ENCODE data around the gene TMPRSS6. TPM values are rescaled to one million over a fixed set of nuclear protein-coding genes. Genes with fewer than 3 reads are reported as not detected.

Gene TMPRSS6
- total and polyA plus RNA-seq, 2 of the 8 experiments (the other 6 are each of a cell fraction or from before 2014, with no cell fraction given): 0.02 TPM; not detected in 1

GRCh38 chr22:37048133-37048532, 61.4 kb downstream of the TMPRSS6 start:
- Histone ChIP-seq H3K23me2 (ENCODE audit: low read depth, low read length) (peaks cover 5% of the 10 kb centered on the region; the same call in 1 of the 2 replicates), H4K20me1 (replicated peaks in 1 of 2; ENCODE audit: control insufficient read depth in 1 of 2, insufficient read depth in 2 of 2, low read length in 2 of 2) (peaks cover 0 to 6% of the 10 kb centered on the region in 2 experiments), H4K5ac (ENCODE audit: insufficient read length, low read depth, low read length) (no peak overlapping the region), H3K27me3 (replicated peaks in 1 of 4; ENCODE audit: control insufficient read depth in 3 of 4, extremely low read depth in 1 of 4, insufficient read depth in 3 of 4, low read length in 3 of 4) (peaks cover 0 to 4% (median 0%) of the 10 kb centered on the region in 4 experiments; a peak in 5 of 7 replicates), H3K9ac (replicated peaks in 1 of 4; ENCODE audit: extremely low read depth in 1 of 4, low read depth in 3 of 4, low read length in 3 of 4) (no peak overlapping the region), H2BK12ac (ENCODE audit: low read depth, low read length) (no peak overlapping the region), H3K14ac (ENCODE audit: insufficient read length) (no peak overlapping the region), H3K4me3 (ENCODE audit: extremely low read depth in 1 of 4, insufficient read depth in 2 of 4, low read depth in 3 of 4, low read length in 4 of 4) (no peak overlapping the region), H3K36me3 (ENCODE audit: control insufficient read depth in 2 of 4, insufficient read depth in 4 of 4, low read length in 3 of 4) (no peaks in the 10 kb centered on the region), H3K18ac (ENCODE audit: extremely low read depth, low read length) (no peak overlapping the region), H3K9me3 (ENCODE audit: insufficient read depth in 2 of 2, low read depth in 1 of 2, low read length in 1 of 2) (no peaks in the 10 kb centered on the region), H2BK5ac (ENCODE audit: low read depth, low read length) (no peak overlapping the region), H3K23ac (ENCODE audit: insufficient read length) (no peak overlapping the region), H3K4ac (replicated peaks; ENCODE audit: insufficient read length, low read depth, low read length) (no peak overlapping the region), H2AFZ (ENCODE audit: low read length) (no peak overlapping the region), H3K27ac (ENCODE audit: low read depth, low read length) (no peak overlapping the region), H4K91ac (replicated peaks; ENCODE audit: insufficient read length, low read length) (no peak overlapping the region), H2AK5ac (ENCODE audit: low read depth, low read length) (no peak overlapping the region), H3K4me1 (replicated peaks in 1 of 4; ENCODE audit: control insufficient read depth in 3 of 4, insufficient read depth in 4 of 4, low read length in 3 of 4) (peaks cover 0 to 10% (median 7%) of the 10 kb centered on the region in 4 experiments; a peak in 5 of 7 replicates), H3K79me1 (ENCODE audit: low read depth, low read length) (no peaks in the 10 kb centered on the region), H3K79me2 (ENCODE audit: control insufficient read depth in 1 of 2, insufficient read depth in 2 of 2, low read length in 2 of 2) (no peaks in the 10 kb centered on the region), H2BK20ac (ENCODE audit: low read length) (no peak overlapping the region), H2BK120ac (replicated peaks; ENCODE audit: low read depth, low read length) (no peak overlapping the region), H3K4me2 (ENCODE audit: insufficient read depth in 1 of 2, low read depth in 2 of 2, low read length in 2 of 2) (no peak overlapping the region), H4K8ac (ENCODE audit: extremely low read depth, insufficient read depth, low read length) (no peak overlapping the region), H3K56ac (replicated peaks; ENCODE audit: insufficient read length, low read depth, low read length) (no peak overlapping the region), H2BK15ac (ENCODE audit: low read length) (no peak overlapping the region)
- TF ChIP-seq KDM5A (IDR thresholded peaks at IDR 0.05; ENCODE audit: low read length) (no peak), SRF (IDR thresholded peaks at IDR 0.05; ENCODE audit: low read depth, low read length) (no peak), EZH2 (IDR thresholded peaks at IDR 0.05; ENCODE audit: low read depth, low read length, severe bottlenecking) (no peak), TEAD4 (IDR thresholded peaks at IDR 0.05; ENCODE audit: low read depth, low read length) (no peak), GTF2F1 (IDR thresholded peaks at IDR 0.05; ENCODE audit: borderline replicate concordance, low read depth, low read length) (no peak), HDAC6 (IDR thresholded peaks at IDR 0.05; ENCODE audit: low read depth, low read length) (no peak), TBP (IDR thresholded peaks at IDR 0.05; ENCODE audit: low read depth, low read length) (no peak), EGR1 (IDR thresholded peaks at IDR 0.05; ENCODE audit: borderline replicate concordance, low read depth, low read length) (no peak), POU5F1 (IDR thresholded peaks at IDR 0.05; ENCODE audit: low read depth, low read length) (no peak), YY1 (IDR thresholded peaks at IDR 0.05; ENCODE audit: low read depth, low read length) (no peak), ATF3 (IDR thresholded peaks at IDR 0.05; ENCODE audit: insufficient read depth, low read depth, low read length) (no peak), HDAC2 (IDR thresholded peaks at IDR 0.05; ENCODE audit: borderline replicate concordance in 1 of 2, low read depth in 2 of 2, low read length in 2 of 2) (no peak)
- 83% methylated on average over 5 of the region's 6 CpGs; no CpG with 5 or more reads in 1 of the 2 experiments for WGBS, 2 experiments (ENCODE audit: extremely low coverage in 1 of 2, insufficient coverage in 1 of 2, insufficient read length in 1 of 2, insufficient replicate concordance in 2 of 2, low coverage in 1 of 2, low lambda C conversion rate in 2 of 2, missing lambda C conversion rate in 1 of 2)
- DNase-seq (ENCODE audit: low read depth in 1 of 2, low spot score in 2 of 2) (no peak), FAIRE-seq (no peak)
- CTCF ChIA-PET (ENCODE audit: partially characterized antibody): interaction anchor here (0.6 to 4.1 kb wide), 8 partner anchors 8 to 283 kb away, joined by 3 to 16 read pairs (median 4); no protein-coding TSS in a partner anchor
- POLR2A ChIA-PET (ENCODE audit: partially characterized antibody): no interaction called here
